Tibial nerve (tissue), 3 donors: ENCODE measurements around the gene MBNL2.

ENCODE experiments used
- POLR2A ChIP-seq, 2 donors: fragments of 450-650 bp; IDR thresholded peaks; one replicate each; pipeline ENCODE4 v1.6.1; 2017; ENCODE audit warnings: antibody characterized with exemption in 2 of 2, mild to moderate bottlenecking in 2 of 2, moderate library complexity in 2 of 2
- TF ChIP-seq, protein P1 (sequence below), 5 experiments: fragments of 200-600 bp in 3 of 5; fragments of 450-650 bp in 2 of 5; sonication (generic) in 3 of 5; IDR thresholded peaks; one replicate each; pipeline ENCODE4 v1.5.1; 2016 to 2019; ENCODE audit warnings: antibody characterized with exemption in 5 of 5, mild to moderate bottlenecking in 3 of 5, moderate library complexity in 2 of 5

- TF ChIP-seq, protein P1, sequence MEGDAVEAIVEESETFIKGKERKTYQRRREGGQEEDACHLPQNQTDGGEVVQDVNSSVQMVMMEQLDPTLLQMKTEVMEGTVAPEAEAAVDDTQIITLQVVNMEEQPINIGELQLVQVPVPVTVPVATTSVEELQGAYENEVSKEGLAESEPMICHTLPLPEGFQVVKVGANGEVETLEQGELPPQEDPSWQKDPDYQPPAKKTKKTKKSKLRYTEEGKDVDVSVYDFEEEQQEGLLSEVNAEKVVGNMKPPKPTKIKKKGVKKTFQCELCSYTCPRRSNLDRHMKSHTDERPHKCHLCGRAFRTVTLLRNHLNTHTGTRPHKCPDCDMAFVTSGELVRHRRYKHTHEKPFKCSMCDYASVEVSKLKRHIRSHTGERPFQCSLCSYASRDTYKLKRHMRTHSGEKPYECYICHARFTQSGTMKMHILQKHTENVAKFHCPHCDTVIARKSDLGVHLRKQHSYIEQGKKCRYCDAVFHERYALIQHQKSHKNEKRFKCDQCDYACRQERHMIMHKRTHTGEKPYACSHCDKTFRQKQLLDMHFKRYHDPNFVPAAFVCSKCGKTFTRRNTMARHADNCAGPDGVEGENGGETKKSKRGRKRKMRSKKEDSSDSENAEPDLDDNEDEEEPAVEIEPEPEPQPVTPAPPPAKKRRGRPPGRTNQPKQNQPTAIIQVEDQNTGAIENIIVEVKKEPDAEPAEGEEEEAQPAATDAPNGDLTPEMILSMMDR (IDR thresholded peaks at IDR 0.05) = no peak
- no peak for TF ChIP-seq POLR2A (IDR thresholded peaks at IDR 0.05)
Observed at GRCh38 chr13:97240788-97241734, 18.9 kb downstream of the MBNL2 start.
